Endometrium (tissue), 2 donors: ENCODE results near the gene SNW1.
"Not testable (repeated sequence)": the region's sequence is repeated elsewhere in the genome, so short reads cannot be mapped to it uniquely, and the experiment has no call there.

ENCODE experiments used
- FAIRE-seq: peaks from 2 replicates; lab custom pipeline; 2012; peaks lifted over from hg19 to GRCh38; lab: Jason Lieb, UNC
- donor health status: control.
- donor health status: control.

SNW1 gene

GRCh38 chr14:77747425-77747824 is 13.5 kb downstream of the SNW1 start:
- FAIRE-seq, result not testable (repeated sequence)

DNA sequence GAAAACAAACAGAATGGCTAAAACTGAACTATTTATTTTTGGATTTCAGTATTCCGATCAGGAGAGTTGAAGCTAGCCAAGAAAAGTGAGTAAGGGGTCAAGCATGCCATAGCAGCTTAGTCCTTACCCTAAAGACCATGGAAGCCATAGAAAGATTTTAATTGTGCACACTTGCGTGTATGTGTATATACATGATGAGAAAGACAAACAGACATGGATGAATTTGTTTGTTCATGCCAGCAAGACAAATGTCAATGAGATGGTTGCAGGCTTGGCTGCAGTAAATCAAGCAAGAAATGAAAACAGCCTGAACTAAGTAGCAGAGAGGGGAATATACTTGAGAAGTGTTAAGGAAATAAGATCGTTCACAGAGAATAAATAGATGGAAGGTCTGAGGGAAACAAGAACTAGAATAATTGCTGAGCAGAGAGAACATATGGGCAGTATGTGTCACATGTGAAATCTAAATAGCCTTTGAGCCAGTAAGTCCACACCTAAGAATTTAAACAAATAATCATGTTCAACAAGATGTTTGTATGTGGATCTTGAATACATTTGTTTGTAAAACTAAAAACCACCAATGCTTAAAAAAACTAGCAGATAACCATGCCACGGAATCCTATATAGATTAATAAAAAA is 14.8 kb downstream of the SNW1 start:
- no peak for FAIRE-seq

DNA sequence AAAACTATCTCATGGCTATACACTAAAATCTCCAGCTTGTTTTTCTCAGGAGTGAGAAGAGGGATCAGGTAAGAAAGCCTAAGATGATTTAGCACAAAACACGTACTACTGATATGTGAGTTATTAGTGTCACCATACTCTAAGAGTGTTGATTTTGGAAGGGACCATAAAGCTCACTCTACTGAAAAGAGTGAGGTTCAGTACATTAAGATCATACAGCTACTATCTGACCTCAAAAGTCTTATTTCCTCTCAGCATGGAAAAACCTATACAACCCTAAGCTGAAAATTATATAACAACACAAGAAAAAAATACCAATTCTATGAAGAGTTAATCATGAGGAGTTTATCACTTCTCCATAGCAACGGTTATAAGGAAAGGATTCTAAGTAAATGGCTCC is 19.5 kb downstream of the SNW1 start:
- no peak for FAIRE-seq

- peak; percentile 94 for FAIRE-seq
Observed at GRCh38 chr14:77738559-77739250, 22.3 kb downstream of the SNW1 start.

GRCh38 chr14:77730976-77731497 is 29.9 kb downstream of the SNW1 start:
- peak; percentile 63 for FAIRE-seq

DNA sequence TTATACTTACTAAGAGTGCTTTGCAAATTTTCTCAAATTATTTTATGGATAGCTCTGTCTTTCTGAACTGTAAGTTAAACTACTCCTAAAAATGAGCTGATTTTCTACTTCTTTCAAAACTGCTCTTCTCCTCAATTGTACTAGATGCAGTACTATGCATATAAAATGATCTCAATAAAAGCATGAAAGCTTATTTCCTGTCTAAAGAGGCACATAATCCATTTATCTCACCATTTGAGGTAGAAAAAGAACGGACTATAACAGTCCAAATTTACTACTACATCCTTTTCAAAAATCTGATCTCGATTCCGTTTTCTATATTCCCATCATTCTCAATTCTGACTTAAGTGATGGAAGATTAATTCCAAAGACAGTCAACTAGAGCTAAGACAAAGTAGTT is 38.7 kb downstream of the SNW1 start:
- FAIRE-seq, result no peak

- no peak for FAIRE-seq
Observed at GRCh38 chr14:77721437-77721836, 39.5 kb downstream of the SNW1 start.

GRCh38 chr14:77717608-77718305 is 43.2 kb downstream of the SNW1 start:
- FAIRE-seq, result peak; percentile 46

- FAIRE-seq, result no peak
Observed at GRCh38 chr14:77714926-77715325, 46.0 kb downstream of the SNW1 start.

DNA sequence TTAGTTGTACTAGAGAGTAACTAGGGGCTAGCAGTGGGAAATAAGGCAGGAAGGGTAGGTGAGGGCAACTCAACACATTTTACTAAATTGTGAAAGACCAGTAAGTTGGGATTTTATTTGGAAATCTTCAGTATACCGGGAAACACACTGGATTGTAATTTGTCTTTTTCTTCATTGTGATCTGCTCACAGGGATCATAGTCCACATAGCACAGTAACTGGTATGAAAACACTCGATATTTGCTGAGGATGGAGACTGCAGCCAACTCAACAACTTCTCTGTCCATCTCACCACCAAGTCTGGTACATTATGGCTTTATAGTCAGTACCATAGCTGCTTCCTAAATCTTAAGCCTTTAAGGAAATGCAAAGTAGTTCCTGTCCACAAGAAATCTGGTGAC is 50.6 kb downstream of the SNW1 start:
- no peak for FAIRE-seq

GRCh38 chr14:77709412-77709811 is 51.5 kb downstream of the SNW1 start:
- FAIRE-seq, result no peak

DNA sequence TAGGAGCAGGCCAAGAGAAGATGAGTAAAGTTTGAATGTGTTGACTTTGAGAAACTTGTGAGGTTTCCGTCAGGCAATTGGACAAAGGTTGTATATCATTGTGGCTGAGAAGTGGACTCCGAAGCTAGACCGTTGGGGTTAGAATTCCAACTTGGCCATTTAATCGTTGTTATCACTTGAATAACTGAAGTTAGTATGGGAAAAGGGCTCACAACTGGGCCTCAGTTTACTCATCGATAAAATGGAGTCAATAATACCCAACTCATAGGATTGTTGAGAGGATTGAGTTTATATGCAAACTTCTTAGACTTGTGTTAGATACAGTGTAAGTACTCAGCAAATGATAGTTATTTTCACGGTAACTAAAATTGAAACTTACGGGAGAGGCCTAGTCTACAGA is 52.2 kb downstream of the SNW1 start:
- no peak for FAIRE-seq

DNA sequence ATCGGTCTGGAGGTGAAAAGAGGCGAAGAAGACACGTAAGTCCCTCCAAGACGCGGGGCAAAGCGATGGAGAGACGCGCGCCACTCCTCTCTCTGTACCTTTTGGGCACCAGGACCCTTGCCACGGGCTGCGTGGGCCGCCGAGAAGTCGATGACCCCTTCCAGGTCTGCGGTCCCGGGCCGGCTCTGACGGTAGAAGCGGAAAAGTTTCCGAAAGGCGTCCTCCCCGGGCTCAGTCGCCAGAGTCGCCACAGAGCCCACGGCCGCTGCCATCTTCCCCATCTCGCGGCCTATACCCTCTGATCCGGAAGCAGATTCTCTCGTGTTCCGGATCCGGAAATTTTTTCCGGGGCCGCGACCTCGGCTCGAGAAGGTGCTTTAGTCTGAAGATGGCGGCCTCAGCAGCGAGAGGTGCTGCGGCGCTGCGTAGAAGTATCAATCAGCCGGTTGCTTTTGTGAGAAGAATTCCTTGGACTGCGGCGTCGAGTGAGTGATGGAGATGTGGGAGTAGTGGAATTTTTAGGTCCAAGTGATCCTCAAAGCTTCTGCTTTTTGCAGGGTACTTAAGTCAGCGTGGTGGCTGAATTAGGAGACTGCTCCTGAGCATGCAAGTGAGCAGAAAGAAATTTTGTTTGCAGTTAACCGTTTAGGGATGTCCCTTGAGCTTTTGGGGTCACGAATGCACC is 53.1 kb downstream of the SNW1 start, which contains the start of the genes ALKBH1 and SLIRP:
Gene ALKBH1 (minus strand): TSS at position 300 of the 685 bp plus-strand sequence. CDS start 19 bp downstream, at position 281.
Gene SLIRP (plus strand): TSS at position 380 of the 685 bp plus-strand sequence. CDS start 9 bp downstream, at position 389.
- FAIRE-seq, result peak; percentile 33

- no peak for FAIRE-seq
Observed at GRCh38 chr14:77707355-77707723, 53.6 kb downstream of the SNW1 start.

DNA sequence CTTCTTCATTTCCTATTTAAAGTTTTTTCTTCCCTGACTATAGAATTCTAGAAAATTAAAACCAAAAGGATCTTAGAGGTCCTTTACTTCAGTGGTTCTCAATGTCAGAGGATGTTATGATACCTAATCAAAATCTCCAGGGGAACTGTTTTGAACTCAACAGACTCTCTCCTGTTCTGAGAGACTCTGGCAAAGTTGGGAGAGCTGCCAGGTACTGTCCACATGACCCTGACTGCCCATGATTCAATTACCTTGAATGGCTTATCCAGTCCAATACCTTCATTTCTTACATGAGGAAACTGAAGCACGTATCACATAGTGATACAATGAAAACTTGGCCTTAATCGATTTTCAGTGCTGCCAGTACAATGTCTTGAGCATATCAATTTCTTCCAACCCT is 69.7 kb downstream of the SNW1 start:
- FAIRE-seq, result no peak

DNA sequence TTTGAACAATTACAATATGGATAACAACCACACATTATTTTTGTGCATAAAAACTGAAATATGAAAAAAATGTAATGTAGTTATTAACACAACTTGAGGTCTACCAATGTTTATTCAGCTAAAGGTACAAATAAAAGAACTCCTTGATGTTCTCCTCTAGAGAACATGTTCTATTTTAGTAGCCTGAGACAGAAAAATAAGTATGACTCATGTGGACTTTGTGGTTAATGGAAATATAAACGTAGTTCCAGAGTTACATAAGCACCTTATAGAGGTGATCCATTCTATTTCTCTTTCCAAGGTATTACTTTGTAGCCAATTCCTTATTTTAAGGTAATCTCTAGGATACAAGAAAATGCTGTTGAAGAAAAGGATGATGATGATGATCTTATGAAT is 78.8 kb downstream of the SNW1 start:
- FAIRE-seq, result no peak

GRCh38 chr14:77681196-77682157 is 79.5 kb downstream of the SNW1 start:
- FAIRE-seq, result no peak

- FAIRE-seq, result no peak
Observed at GRCh38 chr14:77674931-77675330, 86.0 kb downstream of the SNW1 start.

- no peak for FAIRE-seq
Observed at GRCh38 chr14:77673193-77673592, 87.8 kb downstream of the SNW1 start.
